GM21367 (cell line): ENCODE results near the gene MED13.
"Not testable (repeated sequence)": the region's sequence is repeated elsewhere in the genome, so short reads cannot be mapped to it uniquely, and the experiment has no call there.

ENCODE experiments used
- ATAC-seq: cut with Tn5 transposase; IDR thresholded peaks from one replicate; pipeline ENCODE4 v1.9.1; 2021; ENCODE audit not compliant: unreplicated experiment

Gene MED13

DNA sequence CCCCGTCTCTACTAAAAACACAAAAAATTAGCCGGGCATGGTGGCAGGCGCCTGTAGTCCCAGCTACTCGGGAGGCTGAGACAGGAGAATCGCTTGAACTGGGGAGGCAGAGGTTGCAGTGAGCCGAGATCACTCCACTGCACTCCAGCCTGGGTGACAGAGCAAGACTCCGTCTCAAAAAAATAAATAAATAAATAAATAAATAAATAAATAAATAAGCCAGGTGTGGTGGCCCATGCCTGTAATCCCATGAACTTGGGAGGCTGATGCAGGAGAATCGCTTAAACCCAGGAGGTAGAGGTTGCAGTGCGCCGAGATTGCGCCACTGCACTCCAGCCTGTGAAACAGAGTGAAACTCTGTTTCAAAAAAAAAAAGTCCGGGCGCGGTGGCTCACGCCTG, 149.9 kb downstream of the MED13 start:
- not testable (repeated sequence) for ATAC-seq

DNA sequence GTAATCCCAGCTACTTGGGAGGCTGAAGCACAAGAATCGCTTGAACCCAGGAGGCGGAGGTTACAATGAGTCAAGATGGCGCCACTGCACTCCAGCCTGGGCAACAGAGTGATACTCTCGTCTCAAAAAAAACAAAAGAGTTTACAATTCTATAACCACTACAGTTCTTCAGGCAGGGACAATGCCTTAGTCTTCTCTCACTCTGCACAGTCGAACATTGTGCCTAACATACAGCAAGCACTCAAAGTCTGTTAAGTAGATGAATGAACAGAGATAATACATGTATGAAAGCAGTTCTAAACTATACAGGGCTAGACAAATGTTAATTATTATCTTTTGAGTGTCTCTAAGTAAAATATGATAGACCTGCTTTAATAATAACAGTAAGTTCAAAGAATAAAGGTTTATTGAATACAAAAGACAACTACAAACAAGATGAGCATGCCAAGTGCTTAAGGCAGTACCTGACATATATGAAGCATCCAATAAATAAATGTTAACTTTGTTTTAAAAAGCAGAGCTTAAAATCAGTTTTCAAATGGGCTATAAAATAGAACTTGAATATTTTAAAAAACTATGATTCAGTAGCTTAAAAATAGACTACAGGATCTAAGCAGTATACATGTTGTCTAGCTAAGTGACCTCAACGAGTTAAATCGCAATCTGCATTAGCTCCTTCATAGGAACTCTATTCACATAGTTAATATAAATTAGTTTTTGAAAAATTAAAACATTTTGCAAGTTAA, 156.6 kb downstream of the MED13 start:
- ATAC-seq = no peak

DNA sequence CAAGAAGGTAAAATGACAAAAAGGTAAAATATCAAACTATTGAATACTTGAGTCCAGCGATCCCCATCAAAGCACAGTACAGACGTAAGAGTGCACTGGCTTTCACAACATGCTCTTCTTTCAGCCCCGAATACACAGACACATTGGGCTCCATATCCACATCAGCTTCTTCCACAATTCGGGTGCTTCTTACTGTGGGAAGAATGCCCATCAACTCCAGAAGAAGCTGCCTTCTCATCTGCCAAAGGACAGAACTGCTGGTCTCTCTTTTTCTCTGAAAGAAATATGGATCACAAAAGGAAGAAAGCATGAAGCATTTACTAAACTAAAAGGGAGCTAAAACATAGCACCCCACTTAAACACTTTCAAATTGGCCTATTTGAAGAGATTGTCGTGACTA, 157.7 kb downstream of the MED13 start:
- ATAC-seq = no peak

DNA sequence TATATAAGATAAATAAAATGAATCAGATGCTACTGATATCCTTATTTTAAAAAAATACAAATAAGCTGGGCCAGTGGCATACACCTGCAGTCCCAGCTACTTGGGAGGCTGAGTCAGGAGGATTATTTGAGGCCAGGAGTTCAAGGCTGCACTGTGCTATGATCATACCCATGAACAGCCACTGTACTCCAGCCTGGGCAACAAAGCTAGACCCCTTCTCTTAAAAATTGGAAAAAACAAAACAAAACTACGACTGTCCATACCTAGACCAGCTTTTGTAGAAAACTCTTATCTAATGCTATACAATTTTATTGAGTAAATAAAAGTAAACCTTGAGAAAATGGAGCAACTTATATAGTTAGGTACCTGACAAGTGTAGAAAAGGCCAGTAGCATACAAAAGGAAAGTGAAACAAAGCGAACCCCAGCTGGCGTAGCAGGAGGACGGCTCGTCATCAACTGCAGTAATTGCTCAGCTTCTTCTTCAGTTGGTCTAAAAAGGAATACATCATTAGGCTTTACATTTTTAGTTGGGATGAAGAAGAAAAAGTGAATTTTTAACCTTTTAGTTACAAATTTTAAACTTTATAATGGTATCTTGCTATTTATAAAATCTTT, 160.9 kb downstream of the MED13 start:
- peak; percentile 89 for ATAC-seq

DNA sequence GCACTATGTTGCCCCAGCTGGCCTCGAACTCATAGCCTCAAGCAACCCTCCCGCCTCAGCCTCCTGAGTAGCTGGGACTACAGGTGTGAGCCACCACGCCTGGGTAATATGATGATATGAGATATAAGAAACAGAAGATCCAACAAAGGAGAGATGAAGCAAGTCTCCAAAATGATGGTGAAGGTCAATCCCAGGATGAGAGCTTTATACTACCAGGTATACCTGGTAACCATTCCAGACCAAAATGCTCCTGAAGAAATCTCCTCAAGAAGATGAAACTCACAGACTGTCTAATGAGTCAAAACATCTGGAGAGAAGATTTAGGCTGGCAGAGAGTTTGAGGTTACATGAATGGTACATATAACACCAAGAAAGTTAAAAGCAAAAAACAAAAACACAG, 161.8 kb downstream of the MED13 start:
- ATAC-seq = no peak

DNA sequence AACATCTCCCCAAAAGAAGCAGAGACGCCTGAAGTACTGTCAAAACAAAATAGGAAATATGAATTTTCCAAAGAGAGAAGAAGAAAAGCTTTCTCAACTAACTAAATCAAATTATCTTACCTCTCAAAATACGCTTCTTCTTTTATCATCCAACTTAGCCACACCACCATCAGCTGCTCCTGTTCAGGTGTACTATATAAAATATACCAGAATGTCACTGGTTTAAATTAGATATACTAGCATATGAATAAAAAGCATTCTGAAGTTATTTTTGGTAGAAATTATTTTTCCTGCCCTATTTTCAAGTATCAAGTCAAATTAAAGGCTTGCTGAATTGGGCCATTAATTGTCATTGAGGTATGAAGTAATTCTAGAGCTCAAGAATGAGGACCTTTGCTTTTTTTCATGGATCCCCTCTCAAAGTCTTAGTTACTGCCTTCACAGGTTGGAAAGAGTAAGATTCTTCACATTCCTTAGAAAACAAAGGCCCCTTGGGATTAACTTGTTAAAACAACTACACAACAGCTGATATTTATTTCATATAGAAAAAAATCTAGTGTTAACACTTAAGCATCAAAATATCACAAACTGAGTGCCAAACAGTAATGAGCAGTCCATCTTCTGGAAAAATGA, 167.4 kb downstream of the MED13 start:
- ATAC-seq = no peak

DNA sequence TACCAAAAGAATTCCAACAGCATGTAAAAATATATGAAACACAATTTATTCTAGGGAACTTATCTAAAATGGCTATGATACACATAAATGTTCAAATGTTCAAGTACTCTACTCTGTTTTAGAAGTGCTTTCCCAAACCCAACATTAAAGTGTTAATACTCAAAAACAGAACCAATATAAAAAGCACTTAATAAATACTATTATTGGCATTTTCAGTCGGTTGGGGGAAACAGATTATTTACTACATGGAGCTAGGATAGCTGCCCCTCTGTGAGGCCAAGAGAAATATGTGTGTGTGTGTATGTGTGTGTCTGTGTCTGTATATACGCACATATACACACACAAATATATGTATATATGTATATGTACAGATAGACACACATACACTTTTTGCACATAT, 169.7 kb downstream of the MED13 start:
- ATAC-seq = no peak

DNA sequence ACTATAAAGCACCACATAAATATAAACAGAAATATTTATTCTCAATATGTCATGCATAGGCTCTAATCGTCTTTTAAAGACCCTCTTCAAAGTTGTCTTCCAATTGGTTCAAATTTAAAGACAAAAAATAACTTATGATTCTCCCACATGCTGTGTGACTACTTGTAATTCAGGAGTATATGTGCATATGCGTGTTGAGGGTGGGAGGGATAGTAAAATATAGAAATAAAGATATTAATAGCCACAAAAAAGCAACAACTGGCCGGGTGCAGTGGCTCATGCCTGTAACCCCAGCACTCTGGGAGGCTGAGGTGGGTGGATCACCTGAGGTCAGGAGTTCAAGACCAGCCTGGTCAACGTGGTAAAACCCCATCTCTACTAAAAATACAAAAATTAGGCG, 170.8 kb downstream of the MED13 start:
- ATAC-seq = not testable (repeated sequence)
